Measurements from ENCODE around the gene OR2AK2.

OR2AK2 gene, protein sequence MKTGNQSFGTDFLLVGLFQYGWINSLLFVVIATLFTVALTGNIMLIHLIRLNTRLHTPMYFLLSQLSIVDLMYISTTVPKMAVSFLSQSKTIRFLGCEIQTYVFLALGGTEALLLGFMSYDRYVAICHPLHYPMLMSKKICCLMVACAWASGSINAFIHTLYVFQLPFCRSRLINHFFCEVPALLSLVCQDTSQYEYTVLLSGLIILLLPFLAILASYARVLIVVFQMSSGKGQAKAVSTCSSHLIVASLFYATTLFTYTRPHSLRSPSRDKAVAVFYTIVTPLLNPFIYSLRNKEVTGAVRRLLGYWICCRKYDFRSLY

DNA sequence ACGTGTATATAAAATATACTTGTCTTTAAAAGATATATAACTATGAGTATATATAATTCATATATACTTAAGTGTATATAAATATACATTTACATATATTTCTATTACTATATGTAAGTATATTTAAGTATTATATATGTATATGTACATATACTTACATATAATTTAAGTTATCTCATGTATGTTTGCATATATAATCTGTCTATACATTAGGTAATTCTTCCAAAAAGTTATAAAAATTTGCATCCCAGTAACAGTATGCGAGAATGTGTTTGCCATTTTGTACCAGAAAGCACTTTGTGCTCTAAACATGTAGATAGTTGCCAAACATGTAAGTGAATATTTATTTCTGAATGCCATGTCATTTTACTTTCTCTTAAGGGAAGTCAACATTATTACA is at the start of gene OR2AK2:
Gene OR2AK2 (plus strand): TSS at position 301 of the 400 bp plus-strand sequence. CDS start 144 bp downstream, outside the sequence.
- DNase-seq (ENCODE audit: low read depth in 2 of 2, low spot score in 1 of 2): no peak

DNA sequence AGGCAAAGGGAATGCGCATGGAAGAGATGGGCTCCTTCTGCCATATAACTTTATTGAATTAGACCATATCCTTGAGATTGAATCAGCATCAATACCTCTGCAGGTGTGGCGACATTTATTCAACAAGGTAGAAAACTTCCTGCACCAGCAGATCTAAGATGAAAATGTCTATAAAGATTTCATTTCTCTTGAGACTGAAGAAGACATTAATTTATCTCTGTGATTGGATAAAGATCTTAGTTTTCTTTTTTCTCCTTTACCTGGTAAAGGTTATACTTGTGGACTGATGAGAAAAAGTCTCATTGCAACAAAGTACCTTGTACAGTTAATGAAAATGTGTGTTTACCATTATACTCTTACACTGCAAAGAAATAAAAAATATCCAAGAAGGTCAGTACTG is 45.1 kb upstream of the OR2AK2 start, which contains the start of gene OR2T8:
Gene OR2T8 (plus strand): TSS at position 301 of the 400 bp plus-strand sequence. CDS start 766 bp downstream, outside the sequence.
- DNase-seq (ENCODE audit: low read depth in 2 of 2, low spot score in 1 of 2): no peak

DNA sequence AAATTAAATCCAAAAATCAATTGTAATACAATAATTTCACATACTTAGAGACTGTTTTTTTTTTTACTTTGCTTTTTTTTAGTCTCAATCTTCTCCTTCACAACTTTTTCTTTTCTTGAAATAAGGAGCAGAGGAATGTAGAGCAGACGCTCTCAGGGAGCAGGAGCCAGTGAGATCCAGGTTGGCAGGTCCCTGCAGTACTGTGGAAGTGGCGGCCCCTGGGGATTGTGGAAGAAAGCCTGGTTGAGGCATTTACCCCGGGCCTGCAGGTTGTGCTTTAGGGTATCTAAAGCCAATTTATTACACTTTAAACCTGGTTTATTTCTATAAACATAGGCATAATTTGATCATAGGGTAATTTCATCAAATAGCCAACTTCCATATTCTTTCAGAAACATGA is 41.1 kb upstream of the OR2AK2 start:
- DNase-seq (ENCODE audit: low read depth in 2 of 2, low spot score in 1 of 2): no peak

DNA sequence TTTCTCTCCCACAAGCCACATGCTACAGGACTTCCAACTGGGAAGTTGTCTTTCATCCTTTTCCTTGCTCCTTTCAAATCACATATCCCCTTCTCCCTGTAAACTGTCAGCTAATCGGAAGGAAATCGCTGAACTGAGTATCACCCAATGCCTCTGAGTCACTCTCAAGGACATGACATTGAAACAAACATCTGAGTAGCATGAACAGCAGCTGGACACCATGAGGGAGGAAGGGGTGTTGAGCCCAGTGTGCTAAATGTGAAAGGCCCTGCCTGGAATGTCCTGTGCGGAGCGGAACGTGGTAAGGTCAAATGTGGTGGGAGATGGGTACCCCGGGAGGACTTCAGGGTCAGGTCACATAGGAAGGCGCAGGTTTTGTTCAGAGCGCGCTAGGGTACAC is 40.2 kb upstream of the OR2AK2 start, which contains the start of gene OR2AJ1:
Gene OR2AJ1 (plus strand): TSS at position 22 of the 400 bp plus-strand sequence. CDS start 8,880 bp downstream, outside the sequence.
- DNase-seq (ENCODE audit: low read depth in 2 of 2, low spot score in 1 of 2): no peak

DNA sequence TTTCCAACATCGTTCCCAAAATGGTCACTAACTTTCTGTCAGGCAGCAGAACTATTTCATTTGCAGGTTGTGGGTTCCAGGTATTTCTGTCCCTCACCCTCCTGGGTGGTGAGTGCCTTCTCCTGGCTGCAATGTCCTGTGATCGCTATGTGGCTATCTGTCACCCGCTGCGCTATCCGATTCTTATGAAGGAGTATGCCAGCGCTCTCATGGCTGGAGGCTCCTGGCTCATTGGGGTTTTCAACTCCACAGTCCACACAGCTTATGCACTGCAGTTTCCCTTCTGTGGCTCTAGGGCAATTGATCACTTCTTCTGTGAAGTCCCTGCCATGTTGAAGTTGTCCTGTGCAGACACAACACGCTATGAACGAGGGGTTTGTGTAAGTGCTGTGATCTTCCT is 31.0 kb upstream of the OR2AK2 start:
- DNase-seq (ENCODE audit: low read depth in 2 of 2, low spot score in 1 of 2): no peak

DNA sequence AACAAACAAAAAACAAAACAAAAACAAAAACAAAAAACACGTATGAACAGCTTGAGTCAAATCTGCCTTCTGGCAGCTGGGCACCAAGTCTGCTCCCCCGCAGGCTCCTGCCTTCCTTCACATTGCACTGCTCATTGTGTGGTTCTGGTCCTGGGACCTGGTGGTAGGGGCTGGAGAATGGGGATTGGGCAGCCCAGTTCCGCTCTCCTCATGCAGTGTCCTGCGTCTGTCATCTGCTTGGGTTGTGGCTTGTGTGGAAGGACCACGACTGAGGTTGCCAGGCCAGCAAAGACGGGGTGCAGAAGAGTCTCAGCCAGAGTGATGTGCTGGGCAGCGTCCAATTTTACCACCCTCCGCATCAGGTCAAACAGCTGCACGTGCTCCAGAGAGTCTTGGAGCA is 29.3 kb upstream of the OR2AK2 start:
- no peak for DNase-seq (ENCODE audit: low read depth in 2 of 2, low spot score in 1 of 2)

DNA sequence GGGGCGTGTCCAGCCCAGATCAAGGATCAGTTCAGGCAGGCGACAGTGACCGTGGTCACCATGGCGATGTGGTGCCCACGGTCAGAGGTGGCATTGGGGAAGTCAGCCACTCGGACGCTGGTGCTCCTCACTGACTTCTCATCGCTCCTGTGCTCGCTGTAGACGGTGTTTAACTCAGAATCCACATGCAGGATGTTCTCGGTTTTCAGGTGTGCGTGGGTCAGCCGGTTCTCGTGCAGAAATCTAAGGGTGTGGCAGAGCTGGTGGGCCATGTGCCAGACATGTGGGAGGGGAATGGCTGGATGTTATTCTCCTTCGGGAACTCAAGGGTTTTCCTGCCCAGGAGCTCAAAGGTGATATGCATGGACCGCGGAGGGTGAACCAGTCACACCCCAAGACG is 28.6 kb upstream of the OR2AK2 start:
- DNase-seq (ENCODE audit: low read depth in 2 of 2, low spot score in 1 of 2): no peak

DNA sequence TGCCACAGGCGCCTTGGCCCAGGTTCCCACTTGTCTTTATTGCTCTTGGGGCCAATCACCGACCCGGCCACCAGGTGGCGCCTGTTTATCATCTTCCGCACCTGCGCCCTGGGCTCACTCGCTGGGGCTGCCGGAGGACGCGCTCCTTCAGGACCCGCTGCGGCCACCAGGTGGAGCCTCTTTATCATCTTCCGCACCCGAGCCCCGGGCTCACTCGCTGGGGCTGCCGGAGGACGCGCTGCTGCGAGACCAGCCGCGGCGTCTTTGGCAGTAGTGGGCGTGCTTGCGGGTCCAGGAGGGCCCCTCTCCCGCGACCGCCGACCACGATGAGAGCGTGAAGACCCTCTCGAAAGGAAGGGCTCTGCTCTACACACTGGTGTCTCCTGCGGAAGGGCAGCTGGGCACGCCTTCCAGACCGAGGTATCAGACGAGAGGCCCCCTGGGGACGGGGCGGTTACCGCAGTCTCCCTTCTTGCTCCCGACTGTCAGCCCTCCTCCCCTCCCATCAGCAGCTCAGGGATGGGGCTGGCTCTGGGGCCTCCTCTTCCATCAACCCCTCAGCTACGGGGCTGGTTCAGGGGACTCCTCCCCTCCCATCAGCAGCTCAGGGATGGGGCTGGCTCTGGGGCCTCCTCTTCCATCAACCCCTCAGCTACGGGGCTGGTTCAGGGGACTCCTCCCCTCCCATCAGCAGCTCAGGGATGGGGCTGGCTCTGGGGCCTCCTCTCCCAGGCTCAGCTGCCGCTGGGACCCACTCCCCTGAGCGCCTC is 27.9 kb upstream of the OR2AK2 start:
- DNase-seq (ENCODE audit: low read depth in 2 of 2, low spot score in 1 of 2): peak; percentile 33 to 64

DNA sequence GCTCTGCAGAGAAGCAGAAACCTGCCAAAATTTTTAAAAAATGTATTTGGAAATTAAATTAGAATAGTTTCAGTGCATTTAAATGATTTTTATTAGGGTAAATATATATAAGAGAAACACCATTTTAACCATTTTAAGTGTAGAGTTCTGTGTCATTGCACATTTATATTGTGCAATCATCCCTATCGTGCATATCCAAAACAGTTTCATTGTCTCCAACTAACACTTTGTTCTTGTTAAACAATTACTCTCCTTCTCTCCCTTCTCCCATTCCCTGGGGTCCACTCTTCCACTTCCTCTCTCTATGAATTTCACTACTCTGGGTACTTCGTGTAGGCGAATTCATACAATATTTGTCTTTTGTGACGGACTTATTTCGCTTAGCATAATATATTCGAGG is 22.4 kb upstream of the OR2AK2 start:
- no peak for DNase-seq (ENCODE audit: low read depth in 2 of 2, low spot score in 1 of 2)

DNA sequence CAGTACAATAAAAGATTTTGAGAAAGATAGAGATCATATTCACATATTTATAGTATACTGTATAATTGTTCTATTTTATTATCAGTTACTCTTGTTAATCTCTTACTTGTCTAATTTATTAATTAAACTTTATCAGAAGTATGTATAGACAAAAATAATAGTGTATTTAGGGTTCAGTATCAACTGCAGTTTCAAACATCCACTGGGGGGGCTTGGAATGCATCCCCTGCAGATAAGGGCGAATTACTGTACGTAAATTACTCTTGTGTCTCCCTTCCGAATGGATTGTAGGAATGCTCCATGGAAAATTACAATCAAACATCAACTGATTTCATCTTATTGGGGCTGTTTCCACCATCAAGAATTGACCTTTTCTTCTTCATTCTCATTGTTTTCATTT is 16.5 kb upstream of the OR2AK2 start, which contains the start of gene OR2L8:
Gene OR2L8 (plus strand): TSS at position 301 of the 400 bp plus-strand sequence. CDS start 0 bp downstream, at position 301.
- no peak for DNase-seq (ENCODE audit: low read depth in 2 of 2, low spot score in 1 of 2)

DNA sequence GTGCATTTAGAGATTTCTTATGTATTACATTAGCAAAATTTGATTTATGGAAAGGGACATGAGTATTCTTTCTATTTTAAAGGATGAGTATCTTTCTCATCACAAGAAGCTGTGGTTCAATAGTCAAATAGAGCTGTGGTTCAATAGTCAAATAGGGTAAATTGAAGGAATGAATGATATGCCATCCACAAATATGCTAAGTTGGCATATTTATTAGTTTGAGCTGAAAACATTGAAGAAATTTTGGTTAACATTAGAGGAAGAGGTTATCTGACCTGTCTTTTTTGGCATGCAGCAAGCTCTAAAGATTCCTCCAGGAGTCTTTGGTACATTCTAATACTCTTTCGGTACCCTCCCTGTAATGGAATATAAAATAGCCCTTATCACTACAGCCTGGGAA is 11.6 kb upstream of the OR2AK2 start:
- no peak for DNase-seq (ENCODE audit: low read depth in 2 of 2, low spot score in 1 of 2)

DNA sequence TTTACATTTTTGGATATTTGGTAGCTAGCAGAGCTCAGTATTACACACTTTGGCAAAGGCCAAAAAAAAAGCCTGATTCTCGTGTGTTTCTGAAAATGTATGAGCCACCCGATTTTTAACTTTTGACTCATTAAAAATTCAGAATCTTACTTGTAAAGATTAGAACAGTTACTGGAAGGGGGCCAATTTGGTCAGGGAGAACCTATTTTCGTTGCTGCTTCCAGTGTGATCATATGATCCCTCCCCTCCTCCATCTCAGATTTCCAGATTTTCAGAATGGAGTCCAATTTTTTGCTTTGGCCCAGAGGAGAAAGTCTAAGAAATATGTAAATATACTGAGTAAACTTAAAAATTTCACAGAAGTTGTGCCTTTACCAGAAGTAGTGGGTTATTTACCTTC is 3.2 kb upstream of the OR2AK2 start:
- DNase-seq (ENCODE audit: low read depth in 2 of 2, low spot score in 1 of 2): no peak

DNA sequence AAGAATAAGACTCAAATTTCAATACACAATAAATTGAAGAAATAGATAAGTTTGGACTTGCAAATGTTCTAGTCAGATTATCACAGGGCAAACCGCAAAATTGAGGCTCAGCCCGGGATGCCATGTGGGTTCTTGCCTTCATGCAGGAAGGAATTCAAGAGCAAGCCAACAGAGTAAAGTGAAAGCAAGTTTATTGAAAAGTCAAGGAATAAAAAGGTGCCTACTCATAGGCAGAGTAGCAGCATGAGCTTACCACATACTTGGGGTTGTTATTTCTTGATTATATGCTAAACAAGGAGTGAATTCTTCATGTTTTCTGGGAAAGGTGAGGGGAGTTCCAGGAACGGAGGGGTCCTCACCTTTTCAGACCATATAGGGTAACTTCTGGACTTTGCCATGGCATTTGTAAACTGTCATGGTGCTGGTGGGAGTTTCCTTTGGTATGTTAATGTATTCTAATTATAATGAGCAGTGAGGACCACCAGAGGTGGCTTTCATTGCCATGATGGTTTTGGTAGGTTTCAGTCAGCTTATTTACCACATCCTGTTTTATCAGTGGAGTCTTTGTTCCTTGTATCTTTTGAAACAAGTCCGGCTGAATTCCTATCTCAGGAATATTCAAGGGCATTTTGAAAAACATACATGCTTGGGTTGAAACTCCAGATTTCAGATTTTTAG is 2.0 kb upstream of the OR2AK2 start:
- DNase-seq (ENCODE audit: low read depth in 2 of 2, low spot score in 1 of 2): no peak

DNA sequence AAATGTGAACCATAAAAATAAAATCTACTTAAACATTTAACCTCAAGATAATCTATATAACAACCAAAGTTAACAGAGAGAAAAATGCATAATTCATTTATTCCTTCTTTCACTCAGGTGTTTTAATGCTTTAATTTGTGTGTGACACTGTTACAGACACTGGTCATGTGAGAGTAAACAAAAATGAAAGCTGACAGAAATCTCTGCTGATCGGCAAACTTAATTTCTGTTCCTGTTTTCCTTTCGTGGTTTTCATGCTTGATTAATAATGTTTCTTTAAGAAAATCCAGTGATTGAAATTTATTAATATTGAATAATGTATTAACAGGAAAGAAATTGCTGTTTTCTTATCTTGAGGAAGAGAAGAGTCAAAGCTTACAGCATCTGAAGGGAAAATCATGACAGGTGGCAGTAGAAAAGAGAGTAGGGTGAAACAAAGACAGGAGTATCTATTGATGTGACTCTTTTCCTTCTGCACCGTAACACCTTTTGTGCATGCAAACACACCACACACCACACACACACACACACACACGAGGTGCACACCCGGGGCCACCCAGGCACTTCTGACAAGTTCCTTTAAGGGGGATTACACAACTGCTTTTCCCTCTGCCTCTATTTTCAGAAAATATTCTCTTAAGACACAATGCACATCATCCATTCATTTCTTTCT is 1.6 kb downstream of the OR2AK2 start:
- no peak for DNase-seq (ENCODE audit: low read depth in 2 of 2, low spot score in 1 of 2)

DNA sequence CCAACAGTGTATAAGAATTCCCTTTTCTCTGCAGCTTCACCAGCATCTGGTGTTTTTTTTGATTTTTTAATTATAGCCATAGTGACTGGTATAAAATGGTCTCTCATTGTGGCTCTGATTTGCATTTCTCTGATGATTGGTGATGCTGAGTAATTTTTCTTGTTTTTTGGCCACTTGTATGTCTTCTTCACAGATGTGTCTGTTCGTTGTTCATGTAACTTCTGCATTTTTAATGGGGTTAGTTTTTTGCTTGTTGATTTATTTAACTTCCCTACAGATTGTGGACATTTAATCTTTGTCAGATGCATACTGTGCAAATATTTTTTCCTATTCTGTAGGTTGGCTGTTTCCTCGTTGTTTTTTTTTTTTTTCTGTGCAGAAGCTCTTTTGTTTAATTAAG is 28.0 kb downstream of the OR2AK2 start:
- DNase-seq (ENCODE audit: low read depth in 2 of 2, low spot score in 1 of 2): no peak

DNA sequence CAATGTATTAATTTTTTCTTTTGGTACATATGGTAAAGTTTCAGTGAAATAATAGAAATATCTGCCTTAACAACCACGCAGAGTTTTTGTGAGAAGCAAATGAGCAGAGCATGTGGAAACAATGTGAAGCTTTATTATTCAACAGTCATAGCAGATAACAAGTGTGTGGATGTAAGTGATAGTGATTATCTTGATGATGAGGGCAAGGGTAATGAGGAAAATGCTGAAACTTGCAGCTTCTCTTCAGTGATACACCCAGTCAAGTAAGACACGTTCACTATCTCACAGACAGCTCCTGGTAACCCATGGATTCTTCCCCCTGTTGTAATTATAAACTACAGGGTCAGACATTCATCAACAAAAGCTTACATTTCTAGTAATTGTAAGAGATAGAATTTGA is 33.8 kb downstream of the OR2AK2 start:
- DNase-seq (ENCODE audit: low read depth in 2 of 2, low spot score in 1 of 2): no peak

DNA sequence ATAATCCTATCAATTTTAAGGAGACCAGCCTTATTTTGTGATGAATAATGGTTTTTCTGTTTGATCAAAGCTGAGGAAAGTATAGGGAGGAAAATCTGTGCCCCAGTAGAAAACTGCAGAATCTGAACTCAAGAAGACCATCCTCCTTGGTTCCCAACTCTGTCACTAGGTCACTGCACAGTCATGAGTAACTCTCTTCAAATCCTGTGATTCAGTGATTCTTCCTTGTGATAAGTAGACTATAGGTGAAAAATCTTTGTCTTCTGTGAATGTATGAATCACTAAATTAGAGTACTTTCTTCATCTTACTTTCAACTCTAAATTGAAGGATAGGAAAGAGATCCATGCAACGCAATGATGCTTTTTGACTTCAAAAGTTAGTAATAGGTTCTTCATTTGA is 35.1 kb downstream of the OR2AK2 start:
- DNase-seq (ENCODE audit: low read depth in 2 of 2, low spot score in 1 of 2): no peak

DNA sequence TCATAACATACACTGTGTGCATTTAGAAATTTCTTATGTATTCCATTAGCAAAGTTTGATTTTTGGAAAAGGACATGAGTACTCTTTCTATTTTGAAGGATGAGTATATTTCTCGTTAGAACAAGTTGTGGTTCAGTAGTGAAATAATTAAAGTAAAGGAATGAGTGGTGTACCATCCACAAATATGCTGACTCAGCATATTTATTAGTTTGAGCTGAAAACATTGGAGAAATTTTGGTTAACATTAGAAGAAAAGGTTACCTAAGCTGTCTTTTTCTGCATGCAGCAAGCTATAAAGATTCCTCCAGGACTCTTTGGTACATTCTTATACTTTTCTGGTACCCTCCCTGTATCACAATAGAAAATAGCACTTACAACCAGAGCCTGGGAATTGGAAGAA is 42.7 kb downstream of the OR2AK2 start:
- DNase-seq (ENCODE audit: low read depth in 2 of 2, low spot score in 1 of 2): no peak

DNA sequence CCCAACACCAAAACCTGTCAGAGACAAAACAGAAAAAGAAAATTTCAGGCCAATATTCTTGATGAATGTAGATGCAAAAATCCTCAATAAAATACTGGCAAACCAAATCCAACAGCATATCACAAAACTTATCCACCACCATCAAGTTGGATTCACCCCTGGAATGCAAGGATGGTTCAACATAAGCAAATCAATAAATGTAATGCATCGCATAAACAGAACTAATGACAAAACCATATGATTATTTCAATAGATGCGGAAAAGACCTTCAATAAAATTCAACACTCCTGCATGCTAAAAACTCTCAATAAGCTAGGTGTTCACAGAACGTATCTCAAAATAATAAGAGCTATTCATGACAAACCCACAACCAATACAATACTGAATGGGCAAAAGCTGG is 44.6 kb downstream of the OR2AK2 start:
- DNase-seq (ENCODE audit: low read depth in 2 of 2, low spot score in 1 of 2): no peak

DNA sequence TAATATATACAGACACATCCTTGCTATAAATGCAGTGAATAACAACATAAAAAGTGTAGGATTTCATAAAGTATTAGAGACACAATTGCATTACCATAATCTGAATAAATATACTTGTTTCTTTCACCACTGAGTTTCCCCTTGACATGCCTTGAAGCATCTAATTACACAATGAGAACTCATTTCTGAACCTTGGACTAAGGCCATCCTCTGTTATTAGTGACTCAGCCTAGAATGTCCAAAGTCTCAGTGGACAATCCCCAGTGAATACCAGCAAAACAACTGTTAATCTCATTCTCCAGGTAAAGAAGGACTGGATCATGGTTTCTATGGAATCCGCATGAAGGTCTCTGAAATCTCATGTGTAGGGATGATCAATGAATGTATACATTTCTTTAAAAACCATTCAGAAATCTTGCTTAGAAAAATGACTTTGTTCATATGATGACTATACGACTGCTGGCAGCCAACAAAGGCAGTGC is 48.2 kb downstream of the OR2AK2 start, which contains the start of gene OR2L5:
Gene OR2L5 (plus strand): TSS at position 432 of the 482 bp plus-strand sequence. CDS start 8,288 bp downstream, outside the sequence.
- no peak for DNase-seq (ENCODE audit: low read depth in 2 of 2, low spot score in 1 of 2)

DNA sequence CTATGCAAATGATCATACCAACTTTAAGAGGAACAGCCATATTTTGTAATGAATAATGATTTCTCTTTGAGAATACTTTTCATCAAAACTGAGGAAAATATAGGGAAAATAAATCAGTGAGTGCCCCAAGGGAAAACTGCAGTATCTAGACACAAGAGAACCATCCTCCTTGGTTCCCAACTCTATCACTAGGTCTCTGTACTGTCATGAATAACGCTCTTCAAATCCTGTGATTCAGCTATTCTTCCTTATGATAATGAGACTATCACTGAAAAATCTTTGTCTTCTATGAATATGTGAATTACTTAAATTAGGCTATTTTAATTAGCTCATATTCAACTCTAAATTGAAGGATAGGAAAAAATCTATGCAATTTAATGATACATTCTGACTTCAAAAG is 50.8 kb downstream of the OR2AK2 start:
- no peak for DNase-seq (ENCODE audit: low read depth in 2 of 2, low spot score in 1 of 2)

All from stimulated activated CD8-positive, alpha-beta memory T cell treated with anti-CD3 and anti-CD28 coated beads, Interleukin-4, amount 100 ng/mL, for 1 hour (primary cell).